ENCODE results near the gene GRM3.

The GRM3 gene

DNA sequence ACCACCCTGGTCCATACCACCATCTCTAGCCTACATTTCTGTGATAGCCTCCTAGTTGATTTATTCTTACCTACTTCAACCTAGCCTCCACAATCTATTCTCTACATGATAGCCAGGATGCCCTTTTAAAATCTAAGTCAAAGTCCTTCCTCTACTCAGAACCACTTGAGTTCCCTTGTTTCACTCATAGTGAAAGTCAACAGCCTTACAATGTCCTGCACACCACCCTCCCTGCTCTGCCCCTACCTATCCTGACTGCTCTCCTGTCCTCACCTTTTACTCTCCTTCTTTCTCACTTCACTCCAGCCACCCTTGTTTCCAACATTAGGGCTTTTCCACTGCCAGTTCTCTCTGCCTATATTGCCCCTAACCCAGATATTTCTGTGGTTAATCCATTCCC lies 146.7 kb downstream of the GRM3 start:
- no peak for DNase-seq

DNA sequence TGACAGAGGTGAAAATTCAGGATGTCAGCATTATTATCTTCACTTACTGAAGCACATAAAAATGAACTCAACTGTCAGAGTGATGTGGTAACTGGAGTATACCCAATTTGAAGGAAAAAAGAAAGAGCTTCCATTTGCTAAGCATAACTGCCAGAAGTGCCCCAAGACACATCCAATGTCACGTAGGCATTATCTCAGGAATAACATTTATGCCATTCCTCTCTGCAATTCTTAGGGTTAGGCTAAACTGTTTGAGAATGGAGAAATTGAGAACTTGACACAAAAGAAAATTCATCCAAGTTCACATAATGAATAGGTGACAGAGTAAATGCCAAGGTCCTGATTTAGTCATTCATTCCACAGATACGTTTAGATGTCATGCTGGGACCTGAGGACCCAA lies 148.6 kb downstream of the GRM3 start:
- DNase-seq, result no peak

DNA sequence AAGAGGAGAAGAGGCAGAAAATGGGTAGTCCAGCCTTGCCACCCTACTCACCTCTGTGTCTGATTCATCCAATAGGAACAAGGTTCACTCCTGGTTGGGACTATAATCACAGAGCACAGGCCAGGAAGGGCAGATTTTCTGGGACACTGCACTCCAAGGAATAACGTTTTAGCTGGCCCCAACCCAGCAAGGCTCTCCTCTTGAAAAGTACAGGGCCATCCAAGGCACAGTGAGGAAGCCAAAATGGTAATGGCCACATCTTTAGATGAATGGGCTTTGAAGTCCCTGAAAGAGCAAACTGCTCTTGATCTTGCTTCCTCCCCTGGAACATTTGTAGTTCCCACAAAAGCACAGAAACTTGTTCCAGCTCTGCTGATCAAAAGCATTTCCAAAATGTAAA lies 149.4 kb downstream of the GRM3 start:
- DNase-seq, result no peak

DNA sequence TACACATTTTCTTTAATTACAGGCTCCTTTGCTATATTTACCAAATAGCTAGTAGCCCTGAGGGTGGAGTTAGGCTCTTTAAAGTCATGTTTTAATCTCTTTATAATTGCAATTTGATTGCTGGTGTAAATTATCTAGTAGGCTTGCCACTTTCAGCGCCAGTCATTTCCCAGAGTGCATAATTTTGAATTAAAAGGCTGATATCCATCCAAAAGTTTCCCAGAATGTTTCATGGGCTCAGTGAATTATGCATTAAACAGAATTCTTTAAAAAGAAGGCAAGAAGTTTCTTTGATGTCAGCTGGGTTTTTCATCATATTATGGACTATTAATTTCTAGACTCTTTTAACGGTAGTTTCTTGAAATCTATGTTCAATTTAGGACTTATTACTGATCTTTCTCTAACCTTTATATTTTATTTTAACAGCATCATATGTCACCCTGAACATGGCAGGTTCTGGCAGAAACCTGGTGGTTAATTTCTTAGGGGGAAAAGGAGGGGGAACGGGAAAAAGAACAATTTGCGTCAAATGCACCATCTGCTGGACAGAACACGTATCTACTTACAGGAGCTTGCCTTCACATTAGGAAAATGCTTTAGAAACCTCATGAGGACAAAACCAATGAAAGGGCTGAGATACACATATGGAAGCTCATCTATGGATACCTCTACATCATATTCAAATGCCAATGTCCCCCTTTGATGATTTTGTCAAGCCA lies 171.1 kb downstream of the GRM3 start:
- no peak for DNase-seq

DNA sequence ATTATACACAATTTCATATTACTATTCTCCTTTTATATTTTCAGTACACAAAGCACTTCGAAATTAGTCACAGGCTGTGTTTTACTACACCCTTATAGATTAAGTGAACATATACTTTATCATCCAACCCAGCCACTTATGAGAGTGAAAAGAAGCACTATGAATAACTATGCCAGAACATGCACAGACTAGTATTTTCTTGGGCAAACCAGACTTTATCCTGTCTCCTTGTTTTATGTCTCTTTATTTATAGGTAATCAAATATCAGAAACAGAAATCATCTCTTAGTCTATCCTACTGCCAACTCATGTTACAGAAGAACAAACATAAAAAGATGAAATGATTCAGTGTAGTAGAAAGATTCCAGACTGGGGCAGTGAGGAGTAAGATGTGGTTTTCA lies 171.8 kb downstream of the GRM3 start:
- no peak for DNase-seq

DNA sequence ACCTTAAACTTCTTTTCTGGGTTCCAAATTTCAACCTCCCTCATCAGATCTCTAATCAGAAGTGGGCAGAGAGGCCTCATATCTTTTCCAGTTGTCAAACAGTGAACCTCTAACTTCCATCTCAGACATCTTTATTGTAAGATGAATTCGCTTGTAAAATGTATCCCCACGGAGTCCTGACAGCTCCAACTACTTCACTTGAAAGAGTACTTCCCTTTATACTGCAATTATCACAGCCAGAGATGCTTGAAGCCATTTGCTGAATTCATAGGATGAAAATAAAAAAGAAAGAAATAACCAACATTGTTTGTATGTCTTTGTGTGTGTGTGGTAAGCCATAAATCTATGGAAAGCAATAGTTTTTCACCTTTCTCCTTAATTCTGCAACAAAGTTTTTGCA lies 175.2 kb downstream of the GRM3 start:
- no peak for DNase-seq

DNA sequence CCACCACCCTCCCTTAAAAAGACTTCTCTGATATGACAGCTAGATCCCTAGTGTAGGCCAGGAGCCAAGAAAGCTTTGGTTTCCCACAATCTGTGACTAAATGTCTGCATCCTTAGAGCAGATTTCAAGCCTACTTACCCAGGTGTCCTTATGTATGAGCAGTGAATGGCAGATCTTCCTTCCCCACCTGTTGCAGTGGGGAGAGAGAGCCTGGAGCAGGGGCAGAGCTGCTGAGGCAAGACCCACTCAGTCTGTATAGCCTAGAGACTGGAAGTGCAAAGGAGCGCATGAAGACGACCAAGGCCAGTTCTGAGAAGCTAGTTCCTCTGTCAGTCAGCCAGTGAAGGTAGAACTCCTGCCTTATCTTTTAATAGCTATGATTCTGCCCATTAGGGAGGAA lies 180.1 kb downstream of the GRM3 start:
- no peak for DNase-seq

DNA sequence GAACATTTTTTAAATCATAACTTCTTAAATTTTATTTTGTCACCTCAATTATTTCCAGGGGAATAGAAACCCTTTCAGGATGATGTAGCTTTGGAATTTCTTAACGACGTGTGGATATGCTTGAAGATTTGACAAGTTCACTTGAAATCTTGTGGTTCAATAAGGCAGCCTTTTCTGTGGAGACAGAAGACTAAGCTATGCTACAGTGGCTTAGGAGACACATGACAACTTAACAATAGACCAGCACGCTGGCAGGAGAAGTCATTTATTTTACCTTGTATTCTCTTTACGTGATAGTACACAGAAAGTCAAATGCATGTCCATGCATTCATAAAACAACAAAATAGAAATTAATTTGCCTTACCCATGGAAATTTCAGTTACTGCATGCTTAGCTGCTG lies 181.6 kb downstream of the GRM3 start:
- no peak for DNase-seq

DNA sequence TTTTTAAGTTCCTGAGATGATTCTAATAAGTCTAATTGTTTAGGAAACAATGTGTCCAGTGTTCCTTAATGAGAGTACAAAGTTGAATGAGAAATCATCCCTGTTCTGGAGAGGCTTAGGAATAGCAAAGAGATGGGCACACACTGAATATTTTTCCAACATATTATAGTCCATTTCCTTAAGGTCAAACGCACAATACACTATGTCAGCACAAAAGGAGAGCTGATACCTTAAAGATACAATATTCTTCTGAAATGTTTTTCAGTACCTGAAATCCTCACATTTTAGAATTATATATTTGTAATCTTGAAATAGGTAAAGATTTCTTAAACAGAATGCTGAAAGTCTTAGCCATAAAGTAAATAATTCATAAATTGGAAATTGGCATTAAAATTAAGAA lies 183.2 kb downstream of the GRM3 start:
- DNase-seq, result no peak

DNA sequence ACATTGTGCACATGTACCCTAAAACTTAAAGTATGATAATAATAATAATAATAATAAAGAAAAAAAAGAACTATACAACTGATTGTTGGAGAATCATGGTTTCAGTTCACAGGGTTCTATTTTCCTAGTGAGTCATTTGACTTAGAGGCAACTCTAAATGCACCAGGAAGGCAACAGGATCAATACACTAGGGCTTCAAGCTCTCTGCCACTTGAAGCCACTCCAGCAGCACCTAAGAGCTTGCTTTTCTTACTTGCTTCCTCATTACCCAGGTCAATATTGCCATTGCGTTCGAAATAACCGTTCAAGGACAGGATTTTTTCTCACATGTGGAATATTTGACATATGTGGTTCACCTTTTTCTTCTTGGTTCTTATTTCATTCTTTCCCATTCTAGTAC lies 189.7 kb downstream of the GRM3 start:
- no peak for DNase-seq

DNA sequence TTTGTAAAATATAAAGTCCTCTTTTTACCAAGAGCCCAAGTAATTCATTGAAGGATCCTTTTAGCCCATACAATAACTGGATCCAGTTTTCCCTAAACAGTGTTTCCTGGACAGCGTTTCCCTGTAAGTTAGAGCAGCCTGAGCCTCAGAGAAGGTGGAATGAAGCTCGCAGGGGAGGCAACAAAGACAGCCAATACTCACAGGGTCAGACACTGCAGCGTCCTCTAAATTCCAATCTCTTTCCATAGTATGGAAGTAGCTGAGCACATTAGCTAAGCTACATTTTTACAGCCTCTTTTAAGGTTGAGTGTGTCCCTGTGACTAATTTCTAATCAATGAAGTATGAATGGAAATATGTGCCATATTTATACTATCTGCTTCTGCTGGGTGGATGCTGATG lies 193.5 kb downstream of the GRM3 start:
- DNase-seq, result no peak

DNA sequence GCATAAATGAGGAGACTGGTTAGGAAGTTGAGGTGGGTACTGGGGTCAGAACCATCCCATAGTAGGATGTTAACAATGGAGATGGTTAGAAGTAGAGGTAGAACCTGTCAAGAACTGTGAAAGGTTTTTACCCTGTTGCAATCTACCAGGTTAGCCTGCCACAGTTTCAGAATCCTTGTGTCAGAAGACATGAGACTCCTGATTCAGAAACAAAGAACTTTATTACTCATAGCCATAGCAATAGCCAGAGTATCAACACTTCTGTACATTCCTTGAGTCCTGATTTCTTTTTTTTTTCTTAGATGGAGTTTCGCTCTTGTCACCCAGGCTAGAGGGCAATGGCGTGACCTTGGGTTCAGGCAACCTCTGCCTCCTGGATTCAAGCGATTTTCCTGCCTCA lies 200.9 kb downstream of the GRM3 start:
- DNase-seq, result no peak

DNA sequence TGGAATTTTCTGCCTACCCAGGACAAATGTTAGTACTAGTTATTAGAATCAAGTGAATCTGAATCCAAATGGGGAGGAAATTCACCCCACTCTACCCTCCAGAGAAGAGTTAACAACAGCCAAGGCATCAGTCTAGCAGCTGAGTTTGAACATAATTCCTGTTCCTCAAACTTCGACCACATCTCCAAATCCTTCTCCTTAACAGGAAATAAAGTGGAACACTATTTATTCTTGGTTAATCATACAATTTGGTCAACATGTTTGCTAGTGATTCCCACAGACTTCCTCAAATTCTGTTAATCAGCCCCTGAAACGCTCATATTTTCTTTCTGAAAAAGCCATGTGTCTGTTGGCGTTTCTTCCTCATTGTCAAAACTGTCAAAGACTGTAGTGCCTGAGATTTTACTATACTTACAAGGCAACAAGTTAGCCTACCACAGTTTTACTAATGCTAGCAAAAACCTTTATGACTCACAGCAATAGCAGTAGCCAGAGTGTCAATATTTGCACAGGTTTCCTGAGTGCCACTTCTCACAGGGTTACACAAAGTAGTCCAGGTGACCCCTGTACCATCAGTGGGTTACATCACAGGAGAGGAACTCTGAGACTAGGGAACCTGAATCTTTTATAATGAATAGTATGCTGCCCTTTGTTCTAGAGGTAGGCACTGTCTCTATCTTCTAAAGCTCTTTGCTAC lies 202.9 kb downstream of the GRM3 start:
- no peak for DNase-seq

DNA sequence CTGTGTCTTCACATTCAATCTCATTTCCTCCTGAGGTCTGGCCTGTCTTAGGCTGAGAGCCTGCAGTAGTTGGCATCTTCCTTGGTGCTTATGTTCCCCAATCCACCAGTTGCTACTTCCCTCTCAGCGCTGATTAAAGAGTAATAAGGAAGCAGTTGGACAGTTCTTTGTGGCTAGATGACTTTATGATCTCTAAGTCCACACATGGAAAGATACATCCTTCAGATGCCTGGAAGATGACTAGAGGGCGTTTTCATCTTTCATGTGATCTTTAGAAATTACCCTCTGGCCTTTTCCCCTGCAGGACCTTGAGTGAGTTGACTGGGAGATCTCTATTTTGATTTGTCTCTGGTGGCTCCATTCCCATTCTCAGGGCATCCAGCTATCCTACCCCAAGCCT lies 204.5 kb downstream of the GRM3 start:
- no peak for DNase-seq

DNA sequence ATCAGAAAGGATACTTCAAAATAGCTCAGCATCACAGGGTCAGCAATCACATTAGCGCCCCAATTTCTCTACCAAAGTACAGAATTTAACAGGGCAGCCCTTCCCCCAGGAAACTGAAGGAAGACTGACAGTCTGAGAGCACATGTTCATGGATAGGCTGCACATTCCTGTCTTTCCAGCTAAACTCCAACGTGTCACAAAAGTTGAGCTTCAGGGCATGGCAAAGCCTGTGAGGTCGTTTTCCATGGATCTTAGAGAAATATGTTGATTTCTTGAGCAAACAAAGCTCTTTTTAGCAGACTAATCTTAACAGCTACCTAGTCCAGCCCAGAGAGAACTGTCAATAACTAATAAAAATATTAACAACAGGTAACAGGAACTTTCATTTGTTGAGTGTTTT lies 207.9 kb downstream of the GRM3 start:
- no peak for DNase-seq

DNA sequence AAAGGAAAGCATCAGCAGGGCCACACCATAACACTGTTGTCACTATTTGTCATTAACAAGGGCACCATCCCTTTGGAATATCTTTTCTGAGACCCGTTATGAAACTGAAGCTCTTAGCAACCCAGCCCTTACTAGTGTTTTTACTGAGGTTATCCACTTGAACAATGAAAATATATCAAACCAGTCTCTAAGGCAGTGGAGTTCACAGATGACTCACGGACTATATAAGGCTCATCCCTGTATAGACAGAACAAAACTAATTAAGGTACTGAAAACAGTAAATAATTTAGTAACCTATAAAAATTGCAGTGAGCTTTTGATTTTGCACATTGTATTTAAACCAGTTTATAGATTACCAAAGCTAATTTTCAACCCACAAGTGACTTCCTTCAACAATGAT lies 219.7 kb downstream of the GRM3 start:
- no peak for DNase-seq

DNA sequence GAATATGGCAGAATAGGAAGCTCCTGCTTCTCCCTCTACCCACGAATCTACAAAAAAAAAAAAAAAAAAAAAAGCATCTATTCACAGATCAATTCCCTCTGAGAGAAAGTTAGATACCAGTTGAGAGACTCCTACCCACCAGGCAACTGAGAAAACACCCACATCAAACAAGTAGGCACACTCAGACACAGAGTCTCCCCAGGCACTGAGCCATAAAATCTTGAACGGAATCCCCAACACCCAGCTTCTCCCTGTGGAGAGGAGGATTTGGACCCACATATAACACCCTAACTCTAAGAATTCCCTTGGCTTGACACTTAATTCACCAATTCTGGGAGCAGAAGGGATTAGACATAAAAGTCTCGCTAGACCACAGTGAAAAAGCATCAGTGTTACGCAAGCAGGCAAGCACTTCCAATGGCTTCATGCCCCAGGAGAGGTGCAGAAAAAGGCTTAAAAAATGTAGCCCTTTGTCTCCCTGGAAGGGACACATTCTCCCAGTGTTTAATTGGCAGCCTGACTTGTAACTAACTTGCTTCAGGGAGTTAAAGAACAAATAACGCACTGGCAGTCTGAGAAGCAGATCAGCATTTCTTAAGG lies 223.6 kb downstream of the GRM3 start:
- no peak for DNase-seq

DNA sequence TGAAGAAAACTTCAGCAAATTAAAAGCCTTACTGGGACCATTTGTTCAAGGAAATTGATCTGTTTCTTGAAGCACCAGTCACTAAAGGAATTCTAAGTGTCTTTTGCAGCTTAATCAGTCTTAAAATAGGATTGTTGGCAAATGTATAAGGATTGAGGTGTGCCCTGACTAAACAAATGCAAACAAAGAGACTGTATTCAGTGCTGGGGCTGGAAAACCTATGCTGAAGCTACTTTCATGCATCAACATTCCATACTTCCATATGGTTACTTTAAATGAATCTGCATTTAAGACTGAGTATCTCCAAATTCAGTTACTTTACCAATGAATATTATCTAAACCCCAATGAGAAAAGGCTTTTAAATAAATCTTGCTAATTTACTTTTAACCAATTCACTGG lies 232.4 kb downstream of the GRM3 start:
- DNase-seq, result no peak

DNA sequence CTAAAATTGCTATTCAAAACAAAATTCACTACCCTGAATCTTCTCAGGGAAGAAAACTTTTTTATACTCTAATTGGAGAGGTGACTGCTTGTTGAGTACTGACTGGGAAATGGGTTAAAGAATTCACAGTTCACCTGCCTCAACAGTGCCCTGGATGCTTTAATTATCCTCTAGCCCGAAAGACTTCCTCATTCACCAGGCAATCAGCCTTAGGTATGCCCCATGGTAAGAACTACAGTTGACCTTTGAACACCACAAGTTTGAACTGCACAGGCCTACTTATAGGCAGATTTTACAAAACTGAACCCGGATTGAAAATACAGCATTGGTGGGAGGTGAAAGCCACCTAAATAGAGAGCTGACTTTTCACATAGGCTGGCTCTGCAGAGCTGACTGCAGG lies 240.4 kb downstream of the GRM3 start:
- no peak for DNase-seq

DNA sequence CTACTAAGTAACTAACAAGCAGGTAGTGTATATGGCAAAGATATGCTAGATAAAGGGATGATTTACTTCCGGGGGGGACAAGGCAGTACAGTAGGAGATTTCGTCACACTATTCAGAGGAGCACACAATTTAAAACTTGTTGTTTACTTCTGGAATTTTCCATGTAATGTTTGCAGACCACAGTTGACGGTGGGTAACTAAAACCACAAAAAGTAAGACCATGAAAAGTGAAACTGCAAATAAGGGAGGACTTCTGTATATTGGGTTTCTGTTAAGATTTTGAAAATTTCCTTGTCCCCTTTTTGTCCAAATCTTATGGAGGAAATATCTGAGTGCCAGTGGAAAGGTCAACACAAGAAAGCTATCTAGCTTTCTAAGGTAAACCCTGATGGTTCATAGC lies 245.8 kb downstream of the GRM3 start:
- DNase-seq, result no peak

DNA sequence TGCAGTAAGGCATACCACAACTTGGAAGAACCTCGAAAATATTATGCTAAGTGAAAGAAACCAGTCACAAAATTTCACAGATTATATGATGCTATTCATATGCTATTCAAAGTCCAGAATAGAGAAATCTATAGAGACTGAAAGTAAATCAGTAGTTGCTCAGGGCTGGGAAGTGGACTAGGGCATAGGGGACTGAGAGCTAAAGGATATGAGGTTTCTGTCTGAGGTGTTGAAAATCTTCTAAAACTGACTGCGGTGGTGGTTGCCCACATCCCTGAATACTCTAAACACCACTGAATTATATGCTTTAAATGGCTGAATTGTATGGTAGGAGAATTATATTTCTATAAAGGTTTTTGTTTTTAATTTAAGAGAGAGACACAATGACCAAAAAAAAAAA lies 254.5 kb downstream of the GRM3 start:
- no peak for DNase-seq

DNA sequence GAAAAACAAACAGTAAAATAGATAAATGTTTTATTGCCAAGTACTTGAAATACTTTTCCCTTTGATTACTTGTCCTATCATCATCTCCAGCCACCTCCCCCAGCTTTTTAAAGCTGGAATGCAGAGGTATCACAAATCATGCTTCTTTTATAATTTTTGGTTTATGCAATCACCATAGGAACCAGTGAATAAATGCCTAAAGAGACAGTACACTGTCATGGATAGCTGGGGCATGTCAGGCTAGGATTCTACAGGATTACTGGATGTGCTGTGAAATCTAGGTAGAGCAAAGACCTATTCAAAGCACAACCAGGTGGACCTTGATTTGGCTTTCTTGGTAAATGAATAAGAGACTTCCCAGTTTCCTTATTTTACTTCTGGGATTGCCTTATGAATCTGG lies 257.2 kb downstream of the GRM3 start:
- no peak for DNase-seq

DNA sequence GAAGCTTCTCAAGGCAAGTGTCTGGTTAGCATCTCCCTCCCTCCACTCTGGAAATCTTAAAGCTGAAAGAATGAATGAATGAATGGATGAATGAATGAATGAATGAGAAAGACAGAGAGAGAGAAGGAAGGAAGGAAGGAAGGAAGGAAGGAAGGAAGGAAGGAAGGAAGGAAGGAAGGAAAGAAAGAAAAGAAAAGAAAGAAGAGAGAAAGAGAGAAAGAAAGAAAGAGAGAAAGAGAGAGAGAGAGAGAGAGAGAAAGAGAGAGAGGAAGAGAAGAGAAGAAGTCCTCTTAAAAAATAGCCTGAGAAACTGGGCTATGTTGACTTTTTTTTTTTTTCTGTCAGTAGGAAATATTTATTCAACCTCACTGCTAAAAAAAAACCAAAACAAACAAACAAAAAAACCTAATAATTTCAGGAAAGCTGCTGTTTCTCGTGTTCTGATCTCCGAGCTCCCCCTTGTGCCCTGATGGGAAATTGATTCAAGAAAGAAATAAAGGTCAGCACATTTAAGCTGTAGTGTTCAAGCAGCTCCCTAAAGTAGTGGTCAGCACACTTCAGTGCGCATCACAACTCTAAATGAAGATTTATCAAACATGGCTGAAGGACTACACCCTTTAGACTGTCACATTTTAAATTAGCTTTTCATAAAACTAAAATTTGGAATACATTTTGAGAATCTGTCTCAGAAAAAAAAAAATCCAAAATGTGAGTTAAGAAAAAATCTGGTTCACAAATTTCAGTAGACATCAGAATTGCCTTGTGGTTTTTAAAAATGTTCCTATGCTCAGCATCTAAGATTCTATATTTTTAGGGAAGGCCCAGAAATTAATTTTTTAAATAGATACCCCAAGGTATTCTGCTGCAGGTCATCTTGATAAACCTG lies 261.5 kb downstream of the GRM3 start:
- no peak for DNase-seq

DNA sequence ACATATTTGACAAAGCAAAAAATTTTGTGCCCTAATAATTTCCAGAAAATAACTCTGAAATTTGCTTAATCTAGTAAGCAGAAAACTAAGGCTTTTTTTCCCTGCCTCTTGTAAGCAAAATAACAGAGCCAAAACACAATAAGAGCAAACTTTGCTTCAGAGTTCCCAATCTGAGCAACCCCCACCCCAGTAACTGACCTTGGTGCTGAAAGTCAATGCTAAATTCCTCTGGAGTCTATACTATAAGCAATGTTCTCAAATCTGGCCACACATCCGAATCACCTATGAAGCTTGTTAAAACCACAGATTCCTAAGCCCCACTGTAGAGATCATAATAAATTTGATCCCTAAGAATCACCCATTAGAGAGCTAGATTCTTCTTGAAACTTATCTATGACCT lies 265.2 kb downstream of the GRM3 start:
- no peak for DNase-seq
